ENCODE results near the gene ZDHHC1. TPM values are rescaled to one million over a fixed set of nuclear protein-coding genes. Genes with fewer than 3 reads are reported as not detected.

ZDHHC1 gene
- 14.3 TPM for total RNA-seq

GRCh38 chr16:67415872-67416793 lies at the start of gene ZDHHC1:
Gene ZDHHC1 (minus strand): TSS chr16:67416477. CDS start chr16:67407775, 8,702 bp downstream.
- peak; percentile 71 for DNase-seq (ENCODE audit: low spot score)

GRCh38 chr16:67464565-67464964 lies 48.3 kb upstream of the ZDHHC1 start:
- no peak for DNase-seq (ENCODE audit: low spot score)

DNA sequence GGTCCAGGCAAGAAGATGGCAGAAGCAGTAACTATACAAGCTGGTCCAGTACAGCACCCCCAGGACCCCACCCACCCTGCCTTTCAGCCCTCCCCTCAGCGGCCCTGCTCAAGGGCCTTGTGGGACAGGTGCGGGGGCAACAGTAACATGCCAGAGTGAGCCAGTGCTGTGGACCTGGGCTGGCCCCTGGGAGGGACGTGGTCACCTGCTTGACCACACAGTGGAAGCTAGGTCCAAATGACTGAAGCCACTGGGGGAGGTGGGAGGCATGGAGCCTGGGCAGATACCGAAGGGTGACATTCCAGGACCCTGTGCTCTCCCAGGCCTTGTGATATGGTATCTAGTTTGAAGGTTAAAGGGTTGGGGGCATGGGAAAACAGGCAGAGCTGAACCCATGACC lies 47.4 kb upstream of the ZDHHC1 start:
- DNase-seq (ENCODE audit: low spot score) = no peak

- DNase-seq (ENCODE audit: low spot score) = no peak
Measured at GRCh38 chr16:67463059-67463458, 46.8 kb upstream of the ZDHHC1 start.

DNA sequence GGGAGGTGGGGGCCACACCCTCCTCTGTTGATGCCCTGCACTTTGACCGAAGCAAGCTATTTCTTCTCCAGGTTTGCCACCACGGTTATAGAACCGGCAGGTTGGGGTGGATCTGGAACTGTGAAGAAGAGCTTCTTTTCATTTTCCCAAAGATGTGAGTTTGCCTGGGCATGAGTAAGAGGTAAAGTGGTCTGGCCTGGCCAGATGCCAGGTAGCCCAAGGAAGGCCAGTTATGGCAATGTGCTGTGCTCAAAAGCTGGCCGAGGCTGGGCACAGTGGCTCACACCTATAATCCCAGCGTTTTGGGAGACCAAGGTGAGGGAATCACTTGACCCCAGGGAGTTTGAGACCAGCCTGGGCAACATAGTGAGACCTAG lies 46.0 kb upstream of the ZDHHC1 start:
- no peak for DNase-seq (ENCODE audit: low spot score)

GRCh38 chr16:67461600-67462278 lies 45.5 kb upstream of the ZDHHC1 start:
- peak; percentile 74 for DNase-seq (ENCODE audit: low spot score)

GRCh38 chr16:67460961-67461360 lies 44.7 kb upstream of the ZDHHC1 start:
- no peak for DNase-seq (ENCODE audit: low spot score)

GRCh38 chr16:67460168-67460567 lies 43.9 kb upstream of the ZDHHC1 start:
- no peak for DNase-seq (ENCODE audit: low spot score)

DNA sequence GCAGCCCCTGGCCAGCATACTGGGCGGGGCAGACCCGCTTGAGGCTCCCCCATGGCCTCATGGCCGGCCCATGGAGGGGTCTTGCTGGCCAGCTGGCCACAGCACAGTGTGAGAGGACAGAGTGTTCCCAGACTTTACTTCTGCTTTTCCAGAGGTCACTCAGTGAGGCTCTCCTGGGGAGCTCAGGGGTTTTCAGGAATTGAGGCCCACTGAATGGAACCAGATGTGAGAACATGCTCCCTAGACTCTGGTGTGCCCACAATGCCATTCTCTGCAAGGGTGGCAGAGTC lies 43.5 kb upstream of the ZDHHC1 start:
- DNase-seq (ENCODE audit: low spot score) = no peak

GRCh38 chr16:67459066-67459860 lies 43.0 kb upstream of the ZDHHC1 start:
- DNase-seq (ENCODE audit: low spot score) = no peak

DNA sequence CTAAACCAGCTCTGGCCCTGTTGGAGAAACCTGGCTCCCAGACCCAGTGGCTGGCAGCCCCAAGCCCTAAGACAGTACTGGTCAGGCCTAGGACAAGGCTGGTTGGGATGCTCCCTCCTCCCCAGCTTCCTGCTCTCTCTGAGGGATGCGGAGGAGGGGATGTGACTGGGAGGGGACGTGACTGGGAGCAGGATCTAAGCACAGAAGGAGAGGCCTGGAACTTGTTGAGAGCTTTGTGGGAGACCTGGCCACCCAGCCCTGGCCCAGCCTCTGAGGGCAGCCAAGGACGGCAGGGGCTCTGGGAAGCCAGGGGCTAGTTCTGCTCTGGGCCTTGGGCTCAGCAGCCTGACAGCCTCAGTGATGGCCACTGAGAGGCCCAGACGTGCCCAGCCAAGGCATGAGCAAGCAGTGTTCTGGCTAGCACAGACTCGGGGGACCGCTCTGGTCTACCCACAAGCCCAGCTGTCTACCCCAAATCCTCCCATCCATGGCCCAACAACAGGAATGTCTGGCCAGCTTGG lies 41.9 kb upstream of the ZDHHC1 start:
- no peak for DNase-seq (ENCODE audit: low spot score)

DNA sequence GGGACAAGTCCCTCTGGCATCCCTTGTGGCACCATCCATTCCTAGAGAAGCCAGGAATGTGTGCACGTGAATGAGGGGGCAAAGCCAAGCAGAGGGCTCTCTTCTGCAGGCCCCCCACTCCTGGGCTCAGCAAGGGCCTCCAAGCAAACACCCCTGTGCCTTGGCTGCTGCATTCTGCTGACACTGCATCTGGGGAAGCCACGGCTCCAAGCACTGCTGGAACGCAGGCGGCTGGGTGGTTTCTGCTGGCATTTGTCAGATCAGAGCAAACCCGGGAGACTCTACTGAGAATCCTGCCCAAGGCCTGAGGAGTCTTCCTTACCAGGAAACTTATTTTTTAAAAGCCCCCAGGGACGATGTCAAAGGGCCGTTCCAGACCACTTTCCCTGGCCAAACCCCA lies 41.3 kb upstream of the ZDHHC1 start:
- DNase-seq (ENCODE audit: low spot score) = no peak

GRCh38 chr16:67456391-67457081 lies 40.3 kb upstream of the ZDHHC1 start:
- peak; percentile 64 for DNase-seq (ENCODE audit: low spot score)

DNA sequence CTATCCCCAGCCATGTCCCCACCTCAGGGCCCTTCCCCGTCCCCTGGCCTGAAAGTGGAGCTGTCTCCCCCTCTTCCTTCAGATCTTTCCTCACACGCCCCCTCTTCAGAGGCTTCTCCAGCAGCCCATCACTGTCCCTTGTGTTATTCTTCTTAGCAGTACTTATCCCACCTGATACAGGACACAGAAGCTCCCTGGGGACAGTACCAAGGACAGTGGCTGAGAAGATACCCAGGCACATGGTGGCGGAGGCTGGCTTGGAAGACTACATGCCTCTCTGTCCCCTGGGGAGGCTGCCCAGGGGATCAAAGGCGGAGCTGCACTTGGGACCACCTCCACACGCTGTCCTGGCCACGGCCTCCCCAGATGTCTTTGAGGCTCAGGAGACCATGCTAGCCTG lies 38.6 kb upstream of the ZDHHC1 start:
- no peak for DNase-seq (ENCODE audit: low spot score)

- DNase-seq (ENCODE audit: low spot score) = no peak
Measured at GRCh38 chr16:67454104-67454503, 37.8 kb upstream of the ZDHHC1 start.

GRCh38 chr16:67451704-67452435 lies 35.6 kb upstream of the ZDHHC1 start:
- no peak for DNase-seq (ENCODE audit: low spot score)

DNA sequence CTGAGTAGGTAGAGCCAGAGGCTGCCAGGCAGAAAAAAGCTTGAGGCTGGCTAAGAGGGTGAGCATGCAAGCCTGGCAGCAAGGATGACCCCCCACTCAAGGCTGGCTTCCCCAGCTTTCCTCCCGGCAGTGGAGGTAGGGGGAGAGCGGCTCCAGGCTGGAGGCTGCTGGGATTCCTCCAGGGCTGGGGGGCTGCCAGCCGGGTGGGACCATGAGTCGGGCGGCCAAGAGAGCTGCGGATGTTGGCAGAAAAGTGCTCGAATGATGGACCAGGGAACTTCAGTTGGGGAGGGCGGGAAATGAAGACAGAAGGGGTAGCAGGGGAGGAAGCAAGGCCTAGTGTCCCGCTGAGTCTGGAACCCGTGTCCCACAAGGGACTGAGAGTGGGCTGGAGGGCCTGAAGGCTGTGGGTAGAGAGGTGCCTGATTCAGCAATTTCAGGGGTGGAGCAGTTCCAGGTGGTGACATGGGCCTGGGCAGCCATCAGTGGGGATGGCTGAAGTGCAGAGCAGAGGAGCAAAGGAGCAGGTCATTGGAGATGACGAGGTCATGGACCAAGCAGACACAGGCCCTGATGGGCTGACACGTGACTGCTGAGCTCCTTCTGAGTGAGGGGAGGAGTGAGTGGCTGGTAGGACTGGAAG lies 34.9 kb upstream of the ZDHHC1 start:
- no peak for DNase-seq (ENCODE audit: low spot score)

DNA sequence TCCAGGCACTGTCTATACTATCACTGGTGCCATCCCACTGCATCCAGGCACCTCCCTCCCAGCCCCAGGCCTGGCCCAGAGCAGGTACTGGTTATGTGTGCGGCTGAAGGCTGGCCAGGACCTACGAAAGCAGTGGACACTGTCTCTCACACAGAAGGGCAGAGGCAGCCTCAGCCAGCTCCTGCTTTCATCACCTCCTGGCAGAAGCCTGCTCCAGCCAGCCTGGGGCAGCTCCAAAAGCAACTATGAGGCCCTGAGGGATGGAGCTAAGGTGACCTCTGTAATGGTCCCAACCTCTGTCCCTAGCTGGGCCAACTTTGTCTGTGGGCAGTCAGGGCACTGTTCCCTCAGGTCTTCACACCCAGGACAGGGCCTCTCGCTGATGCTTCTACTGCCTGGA lies 33.5 kb upstream of the ZDHHC1 start:
- DNase-seq (ENCODE audit: low spot score) = no peak

DNA sequence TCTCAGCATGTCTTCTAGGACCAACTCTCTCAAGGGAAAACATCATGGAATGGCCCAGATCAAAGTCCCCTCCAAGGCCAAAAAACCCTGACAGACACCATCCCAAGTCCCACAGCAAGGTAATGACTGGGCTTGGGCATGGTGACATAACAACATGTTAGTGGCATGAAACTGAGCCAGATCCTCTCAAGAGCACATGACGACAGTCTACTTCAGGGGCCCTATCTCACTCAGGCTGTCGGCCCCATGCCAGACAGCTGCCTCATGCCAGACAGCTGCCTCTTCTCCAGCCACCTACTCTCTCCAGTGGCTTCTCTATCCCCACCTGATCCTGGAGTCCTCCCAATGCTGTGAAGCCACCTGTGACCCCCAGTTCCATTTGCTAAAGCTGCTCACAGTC lies 33.1 kb upstream of the ZDHHC1 start:
- no peak for DNase-seq (ENCODE audit: low spot score)

DNA sequence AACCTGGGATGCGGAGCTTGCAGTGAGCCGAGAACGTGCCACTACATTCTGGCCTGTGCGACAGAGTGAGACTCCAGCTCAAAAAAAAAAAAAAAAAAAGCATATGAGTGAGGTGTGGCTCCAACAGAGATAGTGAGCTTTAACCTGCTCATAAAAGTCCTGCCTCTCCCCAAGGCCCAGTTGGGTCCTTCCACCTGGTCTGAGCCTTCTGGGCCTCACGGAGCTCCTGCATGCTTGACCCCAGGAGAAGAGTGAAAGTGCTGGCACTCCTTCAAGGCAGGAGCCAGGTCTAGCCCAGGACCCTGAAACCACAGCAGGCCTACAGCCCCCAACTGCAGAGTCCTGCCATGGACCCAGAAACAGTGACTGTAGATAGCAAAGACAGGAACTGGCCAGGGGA lies 32.3 kb upstream of the ZDHHC1 start:
- no peak for DNase-seq (ENCODE audit: low spot score)

Measured in ureter (tissue), 1 donor.